ENCODE results near the gene IDUA.

DNA sequence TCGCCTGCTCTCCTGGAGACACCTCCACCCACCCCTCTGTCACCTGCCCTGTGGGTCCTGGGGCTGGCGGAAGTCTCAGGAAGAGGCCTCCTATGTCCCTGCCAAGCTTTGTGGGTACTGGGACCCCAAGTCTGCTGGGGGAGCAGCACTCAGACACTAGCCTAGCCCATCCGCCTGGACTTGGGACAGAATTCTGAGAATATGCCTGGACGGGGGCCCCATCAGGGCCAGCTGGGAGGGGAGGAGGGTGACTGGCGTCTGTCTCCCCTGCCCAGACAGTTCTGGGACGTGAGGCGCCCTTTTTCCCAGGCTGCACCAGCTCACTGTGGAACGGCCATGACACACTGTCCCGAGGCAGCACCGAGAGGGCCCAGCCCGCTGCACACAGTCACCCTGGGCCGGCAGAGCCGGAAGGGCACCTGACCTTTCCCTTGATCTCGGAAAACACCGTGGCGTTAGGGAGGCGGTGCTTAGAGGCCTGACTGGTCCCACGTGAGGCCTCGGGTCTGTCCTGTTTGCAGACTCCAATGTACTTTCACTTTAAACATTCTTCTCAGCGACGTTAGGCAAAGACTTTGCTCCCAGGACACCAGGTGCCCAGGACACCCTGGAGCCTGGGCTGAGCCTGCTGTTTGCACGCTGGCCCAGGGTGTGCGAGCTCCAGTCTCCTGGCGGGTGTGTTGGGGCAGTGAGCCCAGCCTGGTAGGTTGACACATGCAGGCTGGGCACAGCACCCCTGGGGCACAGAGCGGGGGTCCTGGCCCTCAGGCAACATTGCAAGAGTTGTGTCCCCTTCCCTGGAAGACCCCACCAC, 5.7 kb downstream of the IDUA start:
- TF ChIP-seq ZNF274 (IDR thresholded peaks at IDR 0.05; ENCODE audit: low read depth, low read length), result no peak
- no peak for TF ChIP-seq SUZ12 (IDR thresholded peaks at IDR 0.05; ENCODE audit: extremely low read depth, insufficient read depth, insufficient read length)

Measured in NT2/D1 (cell line).